Activated naive CD4-positive, alpha-beta T cell treated with anti-CD3 and anti-CD28 coated beads, Interleukin-2, amount 50 U/mL, for 24 hours (primary cell): Measurements from ENCODE around the gene CDHR1.
"Not testable (repeated sequence)": the region's sequence is repeated elsewhere in the genome, so short reads cannot be mapped to it uniquely, and the experiment has no call there.

Experiments used
- H3K27ac Mint-ChIP-seq: one replicate; pipeline ENCODE4 v1.8.0; 2021; ENCODE audit warnings: mild to moderate bottlenecking, mixed read lengths
- H3K27me3 Mint-ChIP-seq: one replicate; pipeline ENCODE4 v1.8.0; 2021; ENCODE audit warnings: mixed read lengths
- H3K36me3 Mint-ChIP-seq: one replicate; pipeline ENCODE4 v1.8.0; 2021; ENCODE audit warnings: mixed read lengths
- H3K4me1 Mint-ChIP-seq: one replicate; pipeline ENCODE4 v1.8.0; 2021; ENCODE audit warnings: mixed read lengths
- H3K4me3 Mint-ChIP-seq: one replicate; pipeline ENCODE4 v1.8.0; 2021; ENCODE audit warnings: mild to moderate bottlenecking, mixed read lengths
- H3K9me3 Mint-ChIP-seq: one replicate; pipeline ENCODE4 v1.8.0; 2021; ENCODE audit warnings: mixed read lengths

The CDHR1 gene

GRCh38 chr10:84168382-84168781 lies 26.0 kb upstream of the CDHR1 start:
- not testable (repeated sequence) for H3K9me3 Mint-ChIP-seq, H3K4me3 Mint-ChIP-seq, H3K4me1 Mint-ChIP-seq, H3K27me3 Mint-ChIP-seq, H3K36me3 Mint-ChIP-seq, H3K27ac Mint-ChIP-seq

GRCh38 chr10:84171237-84171636 lies 23.1 kb upstream of the CDHR1 start:
- H3K27me3 Mint-ChIP-seq, H3K4me3 Mint-ChIP-seq, H3K36me3 Mint-ChIP-seq, H3K27ac Mint-ChIP-seq, H3K4me1 Mint-ChIP-seq, H3K9me3 Mint-ChIP-seq: not testable (repeated sequence)

- H3K4me1 Mint-ChIP-seq, H3K9me3 Mint-ChIP-seq, H3K27me3 Mint-ChIP-seq, H3K27ac Mint-ChIP-seq, H3K4me3 Mint-ChIP-seq, H3K36me3 Mint-ChIP-seq: not testable (repeated sequence)
Observed at GRCh38 chr10:84171700-84172466, 22.5 kb upstream of the CDHR1 start.

- Mint-ChIP-seq H3K36me3 (no peaks in the 10 kb centered on the region), H3K27me3 (no peaks in the 10 kb centered on the region), H3K27ac (no peak overlapping the region), H3K9me3 (no peaks in the 10 kb centered on the region), H3K4me1 (peaks cover 7% of the 10 kb centered on the region), H3K4me3 (no peak overlapping the region)
Observed at GRCh38 chr10:84172467-84173356, 21.6 kb upstream of the CDHR1 start.

- Mint-ChIP-seq H3K36me3 (no peaks in the 10 kb centered on the region), H3K4me3 (no peak within 1 kb of the TSS), H3K4me1 (peaks cover 7% of the 10 kb centered on the region), H3K27me3 (no peaks in the 10 kb centered on the region), H3K27ac (no peak within 1 kb of the TSS), H3K9me3 (no peaks in the 10 kb centered on the region)
Observed at GRCh38 chr10:84173501-84173929, 20.8 kb upstream of the CDHR1 start, which contains the start of gene GPR15LG. TSS of gene GPR15LG (plus strand) at chr10:84173801. CDS start at chr10:84173852, 51 bp downstream.

- Mint-ChIP-seq H3K4me1 (peaks cover 7% of the 10 kb centered on the region), H3K4me3 (no peak overlapping the region), H3K27ac (no peak overlapping the region), H3K27me3 (no peaks in the 10 kb centered on the region), H3K36me3 (no peaks in the 10 kb centered on the region), H3K9me3 (no peaks in the 10 kb centered on the region)
Observed at GRCh38 chr10:84175436-84175835, 18.9 kb upstream of the CDHR1 start.

- peak overlapping the region; percentile 64 for H3K4me3 Mint-ChIP-seq
- no peak overlapping the region for H3K27ac Mint-ChIP-seq
- H3K36me3 Mint-ChIP-seq = no peaks in the 10 kb centered on the region
- H3K9me3 Mint-ChIP-seq = no peaks in the 10 kb centered on the region
- no peaks in the 10 kb centered on the region for H3K27me3 Mint-ChIP-seq
- peaks cover 7% of the 10 kb centered on the region for H3K4me1 Mint-ChIP-seq
Observed at GRCh38 chr10:84176351-84176750, 18.0 kb upstream of the CDHR1 start.

GRCh38 chr10:84176836-84177474 lies 17.4 kb upstream of the CDHR1 start:
- no peaks in the 10 kb centered on the region for H3K36me3 Mint-ChIP-seq
- H3K4me1 Mint-ChIP-seq = peaks cover 7% of the 10 kb centered on the region
- no peak overlapping the region for H3K27ac Mint-ChIP-seq
- H3K4me3 Mint-ChIP-seq = peak overlapping the region; percentile 64
- no peaks in the 10 kb centered on the region for H3K9me3 Mint-ChIP-seq
- no peaks in the 10 kb centered on the region for H3K27me3 Mint-ChIP-seq

GRCh38 chr10:84177541-84178141 lies 16.7 kb upstream of the CDHR1 start:
- Mint-ChIP-seq H3K4me3 (no peak overlapping the region), H3K36me3 (no peaks in the 10 kb centered on the region), H3K27ac (no peak overlapping the region), H3K27me3 (no peaks in the 10 kb centered on the region), H3K4me1 (peaks cover 7% of the 10 kb centered on the region), H3K9me3 (no peaks in the 10 kb centered on the region)

GRCh38 chr10:84178160-84178609 lies 16.2 kb upstream of the CDHR1 start:
- Mint-ChIP-seq H3K4me3 (no peak overlapping the region), H3K27me3 (no peaks in the 10 kb centered on the region), H3K4me1 (peaks cover 7% of the 10 kb centered on the region), H3K27ac (no peak overlapping the region), H3K36me3 (no peaks in the 10 kb centered on the region), H3K9me3 (no peaks in the 10 kb centered on the region)

- Mint-ChIP-seq H3K9me3 (no peaks in the 10 kb centered on the region), H3K27ac (no peak overlapping the region), H3K4me3 (no peak overlapping the region), H3K4me1 (peaks cover 7% of the 10 kb centered on the region), H3K36me3 (no peaks in the 10 kb centered on the region), H3K27me3 (no peaks in the 10 kb centered on the region)
Observed at GRCh38 chr10:84179059-84179710, 15.2 kb upstream of the CDHR1 start.

GRCh38 chr10:84180386-84180785 lies 14.0 kb upstream of the CDHR1 start:
- not testable (repeated sequence) for H3K4me3 Mint-ChIP-seq, H3K4me1 Mint-ChIP-seq, H3K9me3 Mint-ChIP-seq, H3K27me3 Mint-ChIP-seq, H3K27ac Mint-ChIP-seq, H3K36me3 Mint-ChIP-seq

- H3K27me3 Mint-ChIP-seq = no peaks in the 10 kb centered on the region
- H3K27ac Mint-ChIP-seq = no peak overlapping the region
- no peak overlapping the region for H3K4me3 Mint-ChIP-seq
- H3K4me1 Mint-ChIP-seq = peaks cover 4% of the 10 kb centered on the region
- no peaks in the 10 kb centered on the region for H3K36me3 Mint-ChIP-seq
- no peaks in the 10 kb centered on the region for H3K9me3 Mint-ChIP-seq
Observed at GRCh38 chr10:84181631-84182030, 12.7 kb upstream of the CDHR1 start.

GRCh38 chr10:84184517-84184916 lies 9.8 kb upstream of the CDHR1 start:
- Mint-ChIP-seq H3K4me3 (no peak overlapping the region), H3K9me3 (no peaks in the 10 kb centered on the region), H3K27me3 (no peaks in the 10 kb centered on the region), H3K36me3 (no peaks in the 10 kb centered on the region), H3K4me1 (no peaks in the 10 kb centered on the region), H3K27ac (no peak overlapping the region)

- H3K9me3 Mint-ChIP-seq = no peaks in the 10 kb centered on the region
- no peak overlapping the region for H3K27ac Mint-ChIP-seq
- H3K4me1 Mint-ChIP-seq = peaks cover 5% of the 10 kb centered on the region
- no peak overlapping the region for H3K4me3 Mint-ChIP-seq
- no peaks in the 10 kb centered on the region for H3K36me3 Mint-ChIP-seq
- no peaks in the 10 kb centered on the region for H3K27me3 Mint-ChIP-seq
Observed at GRCh38 chr10:84185526-84186175, 8.7 kb upstream of the CDHR1 start.
